Activated T-helper 1 cell treated with Interleukin-2 at 50 U/mL for 16 hours (primary cell): ENCODE measurements around the gene DSEL.

ENCODE experiments used
- DNase-seq: peaks from one replicate; pipeline ENCODE4 v3.0.0-alpha.2; 2020; ENCODE audit warnings: low read depth

DSEL gene

DNA sequence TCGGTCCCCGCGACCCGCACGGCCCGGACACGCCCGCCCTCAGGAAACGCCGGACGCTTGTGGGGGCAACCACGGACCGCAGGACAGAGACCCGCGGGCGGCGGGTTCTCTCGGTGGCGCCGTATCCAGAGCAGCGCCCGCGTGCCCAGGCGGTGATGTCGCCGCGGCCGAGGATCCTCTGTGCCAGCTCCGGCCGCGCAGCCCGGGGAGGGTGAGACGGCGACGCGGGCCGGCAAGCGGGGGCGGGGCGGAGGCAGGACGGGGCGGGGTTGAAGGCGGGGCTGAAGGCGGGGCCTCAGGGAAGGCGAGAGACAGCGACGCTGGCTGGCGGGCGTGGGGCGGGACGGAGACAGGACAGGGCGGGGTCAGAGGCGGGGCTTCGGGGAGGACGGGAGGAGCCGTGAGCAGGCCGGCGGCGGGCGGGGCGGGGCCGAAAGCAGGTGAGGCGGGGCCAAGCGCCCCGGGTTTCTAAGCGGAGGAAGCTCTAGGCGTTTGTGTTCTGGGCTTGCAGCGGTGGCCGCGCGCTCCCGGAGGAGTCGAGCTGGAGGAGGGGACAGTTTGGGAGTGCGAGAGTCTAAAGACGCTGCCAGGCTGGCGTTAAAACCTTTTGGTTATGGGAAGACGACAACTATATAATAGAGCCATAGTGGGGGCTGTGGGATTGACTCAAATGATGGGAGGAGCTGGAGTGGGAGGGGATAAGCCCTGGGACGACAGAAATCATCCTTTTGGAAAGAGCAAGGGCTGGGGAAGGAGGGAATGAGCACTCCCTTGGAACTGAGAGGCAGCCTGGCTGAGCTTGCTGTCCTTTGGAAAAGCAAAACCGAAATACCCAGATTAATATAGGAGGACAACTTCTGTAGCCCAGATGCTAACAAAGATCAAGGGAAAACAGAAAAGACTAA lies at the start of gene DSEL:
Gene DSEL, minus strand, starts transcription at position 182 of the 905 bp plus-strand sequence. CDS start 2,112 bp downstream, outside the sequence.
- peak; percentile 97 for DNase-seq

DNA sequence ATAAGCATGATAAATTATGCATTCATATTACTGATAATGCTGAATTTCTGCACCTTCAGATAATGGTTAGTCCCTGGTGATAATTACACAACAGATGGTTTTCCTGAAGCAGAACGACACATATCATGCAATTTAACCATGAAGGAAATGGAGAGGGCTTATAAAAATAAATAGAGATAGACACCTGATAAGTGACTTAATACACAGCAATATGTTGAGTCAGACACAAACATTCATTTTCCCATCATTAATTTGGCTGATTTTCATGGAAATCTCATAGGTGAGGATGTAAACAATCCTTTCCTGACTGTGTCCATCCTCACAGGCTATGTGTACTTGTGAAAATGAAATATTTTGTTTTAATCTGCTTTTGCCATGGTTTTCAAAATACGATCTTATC lies 36.9 kb upstream of the DSEL start:
- DNase-seq, result no peak

DNA sequence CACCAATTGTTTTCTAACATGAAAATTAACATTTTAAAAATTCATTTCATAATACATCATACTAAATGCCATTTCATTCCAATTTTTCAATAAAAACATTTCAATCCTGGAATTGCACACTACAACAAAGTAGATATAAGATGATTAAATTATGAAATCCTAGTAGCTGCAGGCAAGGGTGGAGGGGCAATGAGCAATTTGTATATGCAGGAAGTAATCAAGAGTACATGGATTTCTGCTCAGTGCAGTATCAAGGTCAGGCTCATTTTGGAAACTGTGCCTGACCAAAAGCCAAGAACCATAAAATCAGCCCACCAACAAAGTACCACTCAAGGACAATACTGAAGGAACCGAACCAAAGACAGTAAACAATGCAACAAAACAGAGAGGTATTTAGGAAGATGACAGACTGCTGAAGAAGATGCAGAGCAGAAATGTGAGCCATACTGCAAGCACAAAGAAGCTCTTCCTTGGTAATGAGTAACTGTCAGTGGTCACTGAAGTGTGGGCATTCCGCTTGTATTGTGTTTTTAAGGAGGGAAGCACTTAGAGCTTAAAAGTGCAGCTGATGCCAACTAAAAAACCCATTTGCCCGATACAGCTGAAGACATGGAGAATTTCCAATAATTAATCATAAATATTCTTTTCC lies 34.5 kb upstream of the DSEL start:
- DNase-seq, result no peak

DNA sequence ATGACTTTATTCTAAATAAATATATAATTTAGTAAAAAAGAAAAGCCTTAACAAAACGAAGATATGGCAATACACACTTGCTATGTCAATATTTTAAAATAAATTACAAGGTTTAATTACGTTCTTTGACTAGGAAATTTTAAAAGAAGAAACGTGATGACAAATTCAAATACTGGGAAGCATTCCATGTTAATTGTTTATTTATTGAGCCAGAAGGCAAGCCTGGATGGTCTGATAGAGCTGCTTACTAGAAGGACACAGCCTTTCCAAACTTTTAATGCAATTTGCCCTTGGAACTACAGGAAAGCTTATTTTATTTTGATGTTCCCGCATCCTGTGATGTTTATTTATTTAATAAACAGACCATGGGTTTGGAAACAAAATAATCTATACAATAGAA lies 33.4 kb upstream of the DSEL start:
- no peak for DNase-seq

DNA sequence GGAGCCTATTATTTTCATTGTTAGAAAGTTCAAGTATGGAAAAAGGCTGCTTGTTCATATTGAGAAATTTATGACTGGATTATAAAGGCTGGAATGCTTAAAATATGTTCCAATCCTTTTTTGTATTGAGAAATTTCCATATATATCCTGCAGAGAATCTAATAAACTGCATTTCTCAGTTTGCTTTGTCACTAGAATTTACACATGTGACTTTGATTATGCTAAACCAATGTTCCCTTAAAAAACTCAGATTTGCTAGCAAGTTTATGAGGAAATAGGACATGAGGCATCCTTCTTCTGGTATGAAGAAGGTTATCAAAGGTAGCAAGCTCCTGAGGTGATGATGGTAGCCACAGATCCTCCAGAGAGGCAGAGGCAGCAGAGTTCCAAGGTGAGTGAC lies 29.2 kb upstream of the DSEL start:
- no peak for DNase-seq

DNA sequence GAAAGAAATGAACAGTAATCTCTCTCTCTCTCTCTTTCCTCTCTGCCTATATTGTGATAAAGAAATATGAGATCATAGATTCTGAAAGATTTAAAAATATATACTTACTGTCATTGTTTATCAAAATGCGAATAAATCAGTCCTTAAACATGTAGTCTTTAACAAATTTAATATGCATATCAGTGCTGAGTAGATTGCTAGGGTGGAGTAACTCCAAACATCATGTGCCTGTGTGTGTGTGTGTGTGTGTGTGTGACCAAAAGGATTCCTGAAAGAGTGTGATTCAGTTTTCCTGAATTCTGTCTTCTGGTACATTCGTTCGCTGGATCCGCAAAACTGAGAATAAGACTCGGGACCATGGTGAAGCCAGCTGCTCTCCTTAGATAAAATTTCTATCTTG lies 24.0 kb upstream of the DSEL start:
- no peak for DNase-seq

DNA sequence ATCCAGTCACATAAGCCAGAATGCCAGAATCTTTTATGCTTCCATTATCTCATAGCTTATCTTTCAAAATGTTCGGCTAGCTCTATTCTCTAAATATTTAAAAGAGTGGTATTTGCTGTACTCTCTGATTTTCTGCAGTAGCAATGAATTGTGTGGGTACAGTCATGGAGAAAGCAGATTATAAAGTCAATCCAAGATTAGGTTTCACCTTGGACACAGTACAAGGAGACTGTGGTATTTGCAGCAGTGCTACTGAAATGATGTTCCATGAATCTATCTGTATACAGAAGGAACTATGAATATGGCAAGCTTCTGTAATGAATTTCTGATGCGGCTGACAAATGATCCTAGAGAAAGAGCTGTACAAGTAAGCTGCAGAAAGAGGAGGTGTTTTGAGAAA lies 15.4 kb upstream of the DSEL start:
- DNase-seq, result no peak

DNA sequence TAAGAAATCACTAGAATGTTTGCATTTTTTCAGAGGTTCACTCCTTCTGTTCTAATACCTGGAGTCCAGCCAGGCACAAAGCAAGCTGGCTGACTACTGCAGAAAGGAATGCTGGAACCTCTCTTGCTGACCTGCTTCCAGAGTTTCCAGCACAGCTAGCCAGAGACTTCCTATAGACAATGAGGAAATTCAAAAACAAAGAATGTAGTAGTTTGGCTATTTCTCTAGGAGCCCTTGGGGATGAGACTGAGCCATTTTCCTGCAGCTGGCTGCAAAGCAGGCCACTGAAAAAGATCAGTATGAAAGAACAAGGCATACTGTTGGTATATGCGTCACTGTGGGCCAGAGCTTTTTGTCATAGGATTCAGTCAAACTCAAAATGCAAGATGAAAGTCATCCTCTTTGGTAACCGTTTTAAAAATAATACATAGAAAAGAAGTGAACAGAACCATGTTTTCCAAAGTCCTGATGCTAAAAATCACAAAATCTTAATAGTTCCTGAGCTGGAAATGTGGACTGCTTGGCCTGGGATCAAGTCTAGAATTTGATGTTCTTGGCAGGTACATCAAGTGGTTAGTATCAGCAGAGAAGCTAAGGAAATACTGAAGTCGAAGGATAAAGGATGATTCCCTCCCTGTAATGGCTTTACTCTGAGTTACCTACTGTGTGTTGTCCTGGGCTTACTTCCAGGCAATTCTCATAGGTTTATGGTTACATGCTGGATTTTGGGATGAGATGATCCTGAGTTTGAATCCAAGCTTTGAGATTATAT lies 9.0 kb upstream of the DSEL start:
- no peak for DNase-seq

DNA sequence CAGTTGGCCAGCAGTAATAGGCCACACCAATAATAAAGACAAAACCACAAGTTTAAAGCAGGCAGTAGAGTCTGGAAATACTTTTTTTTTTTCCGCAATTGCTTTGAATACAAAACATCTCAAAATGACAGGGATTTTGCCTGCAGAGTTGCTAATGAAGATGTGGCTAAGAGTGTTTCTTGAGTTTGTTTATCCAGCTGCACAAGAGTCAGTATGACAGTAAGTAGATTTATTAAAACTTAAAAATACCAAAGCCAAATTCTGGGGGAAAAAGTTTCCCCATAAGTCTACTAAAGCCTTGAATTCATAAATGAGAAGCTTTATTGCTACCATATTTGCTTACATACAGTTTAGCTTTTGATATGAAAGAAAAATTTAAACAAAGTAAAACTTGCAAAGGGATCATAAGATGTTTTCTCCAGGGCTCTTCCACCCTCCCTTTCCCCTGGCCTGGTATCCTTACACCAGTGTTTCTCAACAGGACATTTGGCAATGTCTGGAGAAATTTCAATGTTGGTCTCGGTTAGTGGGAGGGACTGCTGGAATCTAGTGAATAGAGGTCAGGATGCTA lies 3.9 kb upstream of the DSEL start:
- DNase-seq, result no peak

DNA sequence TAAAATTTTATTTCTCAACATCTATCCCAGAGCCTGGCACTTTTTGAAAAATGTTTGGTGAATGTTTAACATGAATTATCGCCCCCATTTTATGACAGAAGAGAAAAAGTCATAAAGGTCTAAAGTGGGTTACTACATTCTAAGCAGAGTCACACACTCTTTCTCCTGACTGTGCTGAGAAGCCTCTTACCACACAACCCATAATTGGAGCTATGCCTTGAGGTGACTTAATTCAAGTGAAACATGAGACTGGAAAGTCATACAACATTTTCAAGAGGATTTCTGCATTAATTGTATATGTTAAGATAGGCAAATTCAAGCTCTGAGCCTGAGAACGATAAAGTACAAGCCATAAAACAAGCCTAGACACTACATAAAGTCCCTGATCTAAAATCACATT lies 3.1 kb upstream of the DSEL start:
- no peak for DNase-seq

DNA sequence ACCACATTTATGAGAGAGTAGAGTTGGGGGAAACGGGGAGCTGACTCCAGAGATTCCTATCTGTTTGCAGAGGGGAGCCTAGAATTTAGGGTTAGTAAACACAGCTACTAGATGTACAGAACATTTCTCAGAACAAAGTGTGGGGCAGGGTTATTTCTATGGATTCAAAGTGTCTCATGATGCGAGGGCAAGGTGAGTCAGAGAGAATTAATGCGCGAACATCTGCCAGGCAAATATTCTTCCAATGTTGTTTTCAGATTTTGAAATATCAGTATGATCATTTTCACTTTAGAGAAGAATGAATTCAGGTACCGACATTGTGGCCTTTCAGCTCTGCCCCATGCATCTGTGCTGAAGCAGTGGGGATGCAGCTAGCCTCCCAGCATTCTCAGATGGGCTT lies 2.0 kb upstream of the DSEL start:
- no peak for DNase-seq

DNA sequence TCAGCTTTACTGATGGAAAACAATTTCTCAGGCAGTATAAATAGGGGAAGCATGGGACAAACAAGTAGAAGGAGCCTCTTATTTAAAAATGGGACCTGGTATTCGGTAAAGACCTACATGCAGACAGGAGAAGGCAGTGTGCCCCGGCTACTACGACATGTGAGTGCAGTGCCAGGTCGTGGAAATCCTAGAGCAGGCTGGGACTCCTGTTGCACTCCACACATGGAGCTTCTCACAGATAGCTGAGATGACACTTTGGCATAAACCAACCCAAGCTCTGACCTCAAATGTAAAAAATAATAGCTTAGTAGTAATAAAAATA lies 885 bp upstream of the DSEL start:
- no peak for DNase-seq

DNA sequence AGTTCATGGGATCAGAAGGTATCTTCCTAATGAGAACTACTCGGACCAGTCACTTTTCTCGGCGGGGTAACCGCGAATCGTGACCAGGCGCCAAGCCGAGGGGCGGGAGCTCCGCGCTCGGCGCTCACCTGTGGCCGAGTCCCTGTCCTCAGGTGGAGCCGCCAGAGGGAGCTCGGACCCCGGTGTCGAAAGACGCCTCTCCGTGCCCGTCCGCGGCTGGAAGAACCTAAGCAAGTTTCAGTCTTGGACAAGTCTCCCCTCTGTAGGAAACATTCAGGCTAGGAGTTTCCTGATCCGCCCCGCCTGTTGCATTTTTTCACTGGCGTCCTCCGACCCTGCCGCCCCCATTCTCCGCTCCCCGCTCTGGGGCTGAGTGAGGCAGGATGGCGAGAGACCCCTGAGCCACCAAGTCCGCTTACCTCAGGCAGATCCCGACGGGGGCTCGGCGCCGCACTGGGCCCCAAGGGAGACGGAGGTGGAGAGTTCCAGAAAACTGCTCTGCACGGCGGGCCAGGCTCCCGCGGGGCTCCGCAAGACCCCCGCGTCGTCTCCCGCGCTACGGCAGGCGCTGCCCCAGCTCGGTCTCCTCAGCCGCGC lies 480 bp downstream of the DSEL start:
- DNase-seq, result peak; percentile 37

DNA sequence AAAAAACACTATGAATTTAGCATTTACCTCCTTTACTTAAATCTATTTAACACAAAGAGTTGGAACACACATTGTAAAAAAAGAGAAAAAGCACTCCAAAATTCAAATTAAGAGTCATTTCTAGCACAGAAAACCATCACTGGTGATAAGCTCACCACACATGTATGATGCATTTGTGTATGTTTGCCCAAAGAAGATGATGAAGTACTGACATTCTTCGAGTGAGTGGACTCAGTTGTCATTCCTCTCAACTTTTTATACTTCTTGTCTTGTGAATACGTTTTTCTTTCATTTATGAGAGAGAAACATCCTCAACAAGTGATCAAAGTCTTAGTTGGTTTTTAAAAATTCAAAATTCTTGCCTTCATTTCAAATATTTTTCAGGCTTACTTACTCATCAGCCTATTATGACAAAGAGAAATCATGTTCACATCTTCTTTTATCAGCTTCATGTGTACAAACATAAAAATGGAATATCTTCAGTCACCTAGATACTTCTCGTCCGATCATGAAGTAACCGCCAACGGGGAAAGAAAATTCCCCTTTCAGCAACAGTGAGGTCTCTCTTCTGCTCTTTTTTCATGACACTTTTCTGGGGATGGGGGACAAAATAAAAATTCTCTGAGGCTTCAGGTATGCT lies 1.5 kb downstream of the DSEL start:
- DNase-seq, result no peak

DNA sequence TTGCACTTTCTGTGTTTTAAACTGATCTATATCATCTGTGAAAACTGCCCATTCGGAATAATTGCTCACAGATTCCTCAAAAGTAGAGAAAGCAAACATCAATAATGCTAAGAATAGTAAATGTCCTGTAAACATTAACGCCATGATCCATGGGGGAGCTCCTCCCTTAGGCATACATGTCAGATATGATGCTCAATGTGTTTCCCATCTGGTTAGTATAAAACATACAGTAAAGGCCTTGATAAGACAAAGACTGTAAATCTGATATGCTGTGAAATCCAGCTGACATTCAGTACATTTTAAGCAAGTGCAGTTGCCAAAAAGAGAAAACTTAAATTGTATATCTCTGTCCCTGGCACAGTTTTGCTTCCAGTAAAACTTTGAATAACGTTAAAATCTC lies 2.1 kb downstream of the DSEL start:
- no peak for DNase-seq

DNA sequence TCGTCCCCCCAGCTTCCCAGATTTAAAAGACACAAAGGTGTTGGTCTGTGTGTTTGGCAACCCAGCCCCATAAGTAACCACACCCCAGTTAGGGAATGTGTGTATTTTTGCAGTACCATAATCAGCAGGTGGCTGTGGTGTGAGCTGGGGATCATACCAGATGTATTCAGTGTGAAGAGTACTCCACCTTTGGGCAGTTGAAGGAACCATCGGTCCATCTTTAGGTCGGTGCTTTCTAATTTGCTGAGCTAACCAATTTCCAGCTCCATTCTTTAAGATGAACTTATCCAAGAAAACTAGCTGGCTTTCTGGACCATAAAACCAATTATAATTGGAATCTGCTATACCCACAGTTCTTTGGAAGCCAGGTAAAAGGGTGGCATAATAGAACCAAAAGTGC lies 3.2 kb downstream of the DSEL start:
- DNase-seq, result no peak

DNA sequence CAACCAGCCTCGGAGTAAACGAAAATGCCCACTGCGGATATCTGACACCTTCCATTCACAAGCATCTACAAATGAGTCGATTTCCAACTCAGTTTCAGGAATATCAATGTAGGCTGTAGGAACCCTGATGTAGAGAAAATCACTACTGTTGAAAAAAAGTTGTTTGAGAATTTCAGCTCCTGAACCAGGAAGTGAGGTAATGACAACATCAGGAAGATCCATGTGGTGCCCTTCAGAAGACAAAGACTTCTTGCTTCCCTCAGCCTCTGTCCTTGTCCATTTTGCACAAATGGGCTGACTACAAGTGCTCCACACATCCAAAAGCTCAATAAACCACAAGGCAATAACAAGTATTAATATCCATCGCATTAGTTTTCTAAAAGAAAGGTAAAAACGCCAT lies 4.7 kb downstream of the DSEL start:
- no peak for DNase-seq

DNA sequence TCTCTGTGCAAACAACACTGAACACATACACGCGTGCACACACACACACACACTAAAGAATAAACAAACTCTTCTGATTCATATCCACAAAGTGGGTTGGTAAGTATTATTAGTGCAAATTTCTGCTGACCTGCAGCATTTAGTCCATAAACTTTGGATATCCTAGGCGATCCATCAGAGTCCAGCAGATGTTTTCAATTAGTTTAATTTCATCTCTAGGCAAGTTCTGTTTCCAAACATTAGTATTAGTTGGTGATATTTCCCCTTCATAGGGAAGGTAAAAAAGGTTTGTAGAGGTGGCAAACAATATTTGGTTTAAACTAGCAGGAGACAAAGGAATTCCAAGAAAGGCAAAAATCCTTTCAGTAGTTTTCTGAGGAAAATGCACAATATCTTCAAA lies 5.7 kb downstream of the DSEL start:
- no peak for DNase-seq

DNA sequence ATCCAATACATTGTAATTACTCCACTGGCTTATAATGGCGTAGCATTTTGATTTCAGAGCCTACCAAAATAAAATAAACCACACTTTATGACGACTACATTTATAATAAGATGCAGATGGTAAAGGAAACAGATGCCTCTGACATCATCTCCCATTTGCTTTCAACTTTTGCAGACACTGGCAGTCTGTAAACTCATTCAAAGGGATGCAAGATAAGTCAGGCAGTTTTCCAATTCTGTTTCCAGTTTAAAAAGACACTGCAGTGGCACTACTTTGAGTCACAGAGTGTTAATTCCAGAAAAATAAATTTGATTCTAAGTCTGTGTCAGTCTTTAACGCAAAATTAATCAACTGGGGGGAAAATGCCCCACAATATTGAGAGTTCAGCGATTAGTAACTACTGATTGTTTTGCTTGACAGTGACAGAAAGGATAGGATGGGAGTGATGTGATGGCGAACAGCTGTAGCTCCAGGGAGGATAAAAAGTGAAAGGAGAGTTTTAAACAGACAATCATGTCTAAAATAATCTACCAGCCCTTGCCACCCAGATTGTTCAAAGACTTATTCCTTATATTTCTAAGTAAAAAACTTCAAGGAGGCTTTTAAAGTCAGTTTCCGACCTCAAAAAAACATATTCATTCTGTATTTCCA lies 6.7 kb downstream of the DSEL start:
- DNase-seq, result no peak

DNA sequence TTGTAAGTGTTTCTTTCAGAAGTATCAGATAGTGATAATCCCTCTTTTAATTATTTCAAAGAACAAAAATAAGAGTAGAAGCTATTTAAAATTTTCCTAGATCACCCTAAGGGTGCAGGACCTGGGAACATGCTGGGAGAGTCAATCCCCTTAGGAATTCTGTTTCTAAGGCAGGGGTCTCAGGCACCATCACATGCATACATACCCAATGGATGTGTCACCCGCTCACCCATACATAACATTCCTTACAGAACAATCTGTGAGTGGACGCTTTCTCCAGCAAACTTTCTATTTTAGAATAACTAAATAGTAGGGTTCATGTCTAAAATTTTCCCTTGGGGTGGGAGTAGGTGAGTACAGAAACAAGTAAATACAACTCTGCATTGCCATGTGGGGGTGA lies 8.4 kb downstream of the DSEL start:
- DNase-seq, result no peak

DNA sequence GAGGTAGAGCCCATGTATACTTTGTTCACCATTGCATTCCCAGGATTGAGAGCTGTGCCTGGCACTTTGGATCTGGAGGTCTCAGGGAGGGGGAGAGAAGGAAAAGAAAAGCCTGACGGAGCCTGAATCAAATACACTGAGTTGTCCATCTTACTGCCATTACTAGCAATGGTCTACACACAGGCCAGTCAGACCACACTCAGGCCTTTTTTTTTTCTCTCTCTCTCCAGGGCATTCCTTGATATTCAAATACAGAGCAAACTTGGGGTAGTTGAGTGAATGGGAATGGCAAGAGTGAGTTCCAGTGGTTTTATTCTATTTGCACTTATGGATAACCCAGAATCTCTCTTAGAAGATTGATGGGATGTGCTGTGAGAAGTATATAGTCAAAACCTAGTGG lies 11.8 kb downstream of the DSEL start:
- no peak for DNase-seq
